Ramos (cell line): ENCODE data around the gene HSD17B11.
"Not testable (repeated sequence)": the region's sequence is repeated elsewhere in the genome, so short reads cannot be mapped to it uniquely, and the experiment has no call there.

Experiments
- in situ Hi-C: fragments of 300-500 bp; cut with MboI; formaldehyde crosslinking; loops from one replicate; pipeline ENCODE4 v1.14.3; 2022; ENCODE audit warnings: low sequenced_read_pairs; ENCODE audit not compliant: unreplicated experiment

HSD17B11 gene

DNA sequence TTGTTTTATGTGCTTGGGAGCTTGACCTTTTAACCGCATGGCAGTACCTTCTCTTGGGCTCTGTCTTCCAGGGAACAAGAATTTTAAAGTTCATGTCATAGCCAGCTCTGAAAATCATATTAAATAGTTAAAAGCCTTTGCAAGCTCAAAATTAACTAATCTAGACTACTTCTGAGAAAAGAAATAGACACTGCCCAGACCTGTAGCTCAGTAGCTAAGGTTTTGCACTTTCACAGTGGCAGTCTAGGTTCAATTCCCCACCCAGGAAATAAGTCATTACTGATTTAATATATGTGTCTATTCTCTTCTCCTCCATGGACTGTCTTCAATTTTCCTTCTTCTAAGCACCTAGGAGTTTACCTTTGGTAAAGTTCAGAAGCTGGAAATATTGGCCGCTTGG lies 27.4 kb downstream of the HSD17B11 start:
- in situ Hi-C loops: loop anchor here (25.0 kb wide), 1 partner anchor 474 kb away; the partner anchor contains the start of gene MEPE

DNA sequence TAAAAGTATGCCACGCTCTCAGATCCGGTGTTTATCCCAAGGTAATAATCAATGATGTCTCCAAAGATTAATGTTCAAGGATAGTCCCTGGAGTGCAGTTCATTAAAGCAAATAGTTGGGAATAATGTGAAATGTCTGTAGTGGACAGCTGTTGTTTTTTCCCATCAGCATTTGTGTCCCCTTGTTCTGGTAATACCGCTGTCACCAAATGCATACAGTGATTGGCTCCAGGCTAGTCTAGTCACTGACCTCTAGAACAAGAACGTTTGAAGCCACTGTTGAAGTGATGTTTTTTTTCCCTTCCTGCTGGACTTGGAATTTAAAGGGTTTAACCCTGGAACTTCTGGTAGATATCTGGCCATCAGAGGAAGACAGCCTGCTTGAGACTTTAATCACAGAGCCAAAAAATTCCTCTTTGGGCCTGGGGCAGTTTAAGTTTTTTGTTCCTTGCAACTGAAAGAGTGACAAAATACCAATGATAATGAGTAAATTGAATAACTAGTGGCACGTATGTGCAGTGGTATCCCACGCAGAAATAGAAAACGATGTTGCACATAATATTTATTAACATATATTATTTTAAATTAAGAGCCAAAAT lies 30.6 kb downstream of the HSD17B11 start:
- in situ Hi-C loops: loop anchor here (25.0 kb wide), 1 partner anchor 477 kb away; the partner anchor contains the start of gene MEPE

DNA sequence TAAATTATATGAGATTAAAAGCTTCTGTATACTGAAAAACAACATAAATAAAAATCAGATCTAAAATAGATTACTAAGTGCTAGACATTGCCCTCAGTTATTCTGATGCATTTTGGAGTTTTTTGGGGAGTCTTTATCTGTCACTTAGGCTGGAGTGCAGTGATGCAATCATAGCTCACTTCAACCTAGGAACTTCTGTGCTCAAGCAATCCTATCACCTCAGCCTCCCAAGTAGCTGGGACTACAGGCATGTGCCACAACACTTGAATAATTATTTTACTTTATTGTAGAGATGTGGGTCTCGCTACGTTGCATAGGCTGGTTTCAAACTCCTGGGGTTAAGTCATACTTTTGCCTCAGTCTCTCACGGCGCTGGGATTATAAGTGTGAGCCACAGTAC lies 31.7 kb downstream of the HSD17B11 start:
- in situ Hi-C loops: loop anchor here (25.0 kb wide), 1 partner anchor 478 kb away; the partner anchor contains the start of gene MEPE

DNA sequence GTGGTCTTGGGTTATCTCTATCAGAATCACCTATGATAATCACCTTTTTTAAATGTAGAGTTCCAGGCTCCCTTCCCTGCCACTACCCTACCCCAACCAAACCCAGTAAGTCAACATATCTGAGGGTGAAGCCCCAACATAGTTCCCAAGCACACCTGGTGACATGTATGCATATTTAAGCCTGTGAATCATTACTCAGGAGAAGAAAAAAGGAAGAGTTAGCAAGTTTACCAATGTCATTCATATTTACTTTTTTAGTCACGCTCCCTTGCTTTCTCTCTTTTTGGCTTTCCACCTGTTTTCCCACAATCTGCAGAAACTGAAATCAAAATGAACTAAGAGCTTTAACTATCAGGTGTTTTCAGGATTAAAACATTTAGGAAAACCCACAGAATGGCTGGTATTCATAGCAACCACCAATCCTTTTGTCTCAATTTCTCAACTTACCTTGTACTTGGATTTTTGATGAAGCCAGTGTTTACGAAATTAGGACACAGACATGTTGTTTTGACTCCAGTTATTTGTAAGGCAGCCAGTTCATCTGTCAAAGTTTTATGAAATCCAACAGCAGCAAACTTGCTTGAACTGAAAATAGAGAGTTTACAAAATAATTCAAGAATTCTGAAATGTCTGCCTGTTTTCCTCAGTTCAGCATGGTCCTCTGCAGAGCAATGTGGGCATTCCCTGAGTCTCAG lies 34.0 kb downstream of the HSD17B11 start:
- in situ Hi-C loops: loop anchor here (25.0 kb wide), 1 partner anchor 480 kb away; the partner anchor contains the start of gene MEPE

DNA sequence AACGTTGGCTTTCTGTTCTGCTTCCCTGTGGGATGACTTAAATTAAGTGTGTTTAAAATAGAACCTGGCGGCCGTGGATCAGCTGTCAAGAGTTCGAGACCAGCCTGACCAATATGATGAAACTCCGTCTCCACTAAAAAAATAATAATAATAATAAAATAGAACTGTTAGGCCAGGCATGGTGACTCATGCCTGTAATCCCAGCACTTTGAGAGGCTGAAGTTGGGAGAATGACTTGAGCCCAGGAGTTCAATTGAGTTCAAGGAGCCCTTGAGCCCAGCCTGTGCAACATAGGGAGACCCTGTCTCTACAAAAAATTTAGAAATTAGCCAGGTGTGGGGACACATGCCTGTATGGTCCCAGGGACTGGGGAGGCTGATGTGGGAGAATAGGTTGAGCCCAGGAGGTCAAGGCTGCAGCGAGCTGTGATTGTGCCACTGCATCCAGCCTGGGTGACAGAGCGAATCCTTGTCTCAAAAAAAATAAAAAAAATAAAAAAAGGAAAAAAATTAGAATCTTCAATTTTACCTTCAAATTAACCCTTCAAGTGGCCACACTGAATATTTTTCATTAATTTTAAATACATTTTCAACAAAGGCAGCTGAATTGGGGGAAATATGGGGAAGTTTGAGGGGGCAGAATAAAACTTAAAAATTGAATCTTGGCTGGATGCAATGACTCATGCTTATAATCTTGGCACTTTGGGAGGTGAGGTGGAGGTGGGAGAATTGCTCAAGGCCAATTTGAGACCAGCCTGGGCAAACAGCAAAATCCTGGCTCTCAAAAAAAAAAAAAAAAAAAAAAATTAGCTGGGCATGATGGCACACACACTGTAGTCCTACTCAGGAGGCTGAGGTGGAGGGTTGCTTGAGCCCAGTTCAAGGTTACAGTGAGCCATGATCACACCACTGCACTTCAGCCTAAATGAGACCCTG lies 36.6 kb downstream of the HSD17B11 start:
- in situ Hi-C loops: loop anchor here (25.0 kb wide), 1 partner anchor 483 kb away; the partner anchor contains the start of gene MEPE

DNA sequence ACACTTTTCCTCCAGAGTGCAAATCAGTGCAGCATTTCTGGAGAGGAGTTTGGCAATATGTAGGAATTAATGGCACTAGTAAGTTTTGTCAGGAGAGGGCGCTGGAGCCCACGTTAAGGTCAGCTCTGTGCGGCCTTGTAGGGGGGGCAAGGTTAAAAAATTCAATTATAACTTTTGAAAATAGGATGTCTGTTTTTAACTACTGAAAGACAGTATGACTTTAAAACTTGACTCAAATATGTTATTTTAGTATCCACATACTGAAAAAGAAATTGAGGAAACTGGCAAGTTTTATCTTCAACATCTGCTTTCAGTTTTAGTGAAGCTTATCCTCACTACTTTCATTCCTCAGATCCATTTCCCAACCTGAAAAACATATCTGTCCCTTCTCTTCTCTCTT lies 37.4 kb downstream of the HSD17B11 start:
- in situ Hi-C loops: loop anchor here (25.0 kb wide), 1 partner anchor 484 kb away; the partner anchor contains the start of gene MEPE

DNA sequence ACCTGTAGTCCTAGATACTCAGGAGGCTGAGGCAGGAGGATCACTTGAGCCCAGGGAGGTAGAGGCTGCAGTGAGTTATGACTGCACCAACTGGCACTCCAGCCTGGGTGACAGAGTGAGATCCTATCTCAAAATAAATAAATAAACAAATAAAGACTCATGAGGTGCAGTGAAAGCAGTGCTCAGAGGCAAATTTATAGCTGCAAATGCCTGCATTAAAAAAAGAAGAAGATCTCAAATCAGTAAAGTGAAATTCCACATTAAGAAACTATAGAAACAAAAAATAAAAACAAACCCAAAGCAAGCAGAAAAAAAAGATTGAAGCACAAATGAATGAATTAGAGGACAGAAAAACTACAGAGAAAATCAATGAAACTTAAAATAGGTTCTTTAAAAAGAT lies 45.8 kb downstream of the HSD17B11 start:
- in situ Hi-C loops: no loop called here

DNA sequence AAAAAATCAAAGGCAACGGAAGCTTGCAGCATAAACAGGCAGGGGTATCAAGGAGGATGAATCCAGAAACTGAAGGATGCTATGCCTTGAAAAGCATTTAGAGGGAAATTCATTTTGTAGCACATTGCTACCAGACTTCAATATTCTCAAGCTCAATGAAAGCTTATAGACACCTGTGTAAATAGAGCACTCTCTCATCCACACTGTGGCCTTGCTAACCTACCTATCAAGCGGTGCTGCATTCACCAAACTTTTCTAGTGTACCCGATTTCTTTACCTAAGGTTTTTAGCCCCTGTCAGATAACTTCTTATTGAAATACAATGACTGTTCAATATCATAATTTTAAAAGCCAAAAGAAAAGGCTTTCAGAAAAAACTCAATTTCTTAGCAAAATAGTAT lies 48.1 kb downstream of the HSD17B11 start:
- in situ Hi-C loops: no loop called here

DNA sequence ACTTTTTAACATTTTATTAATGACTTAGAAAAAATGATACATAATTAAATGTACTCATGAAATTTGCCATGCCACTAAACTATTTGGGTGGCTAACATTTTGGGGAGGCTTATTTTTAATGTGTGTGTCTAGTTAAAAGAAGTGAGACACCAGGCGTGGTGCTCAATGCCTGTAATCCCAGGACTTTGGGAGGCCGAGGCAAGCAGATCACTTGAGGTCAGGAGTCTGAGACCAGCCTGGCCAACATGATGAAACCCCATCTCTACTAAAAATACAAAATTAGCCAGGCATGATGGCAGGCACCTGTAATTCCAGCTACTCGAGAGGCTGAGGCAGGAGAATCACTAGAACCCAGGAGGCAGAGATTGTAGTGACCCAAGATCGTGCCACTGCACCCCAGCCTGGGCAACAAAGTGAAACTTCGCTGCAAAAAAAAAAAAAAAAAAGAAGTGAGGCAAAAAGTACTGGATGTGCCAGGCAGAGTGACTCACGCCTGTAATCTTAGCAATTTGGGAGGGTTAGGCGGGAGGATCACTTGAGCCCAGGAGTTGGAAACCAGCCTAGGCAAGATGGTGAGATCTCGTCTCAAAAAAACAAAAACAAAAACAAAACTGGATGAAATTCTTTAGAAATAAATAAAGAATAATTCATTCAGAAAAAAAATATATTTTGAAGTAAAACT lies 48.9 kb downstream of the HSD17B11 start:
- in situ Hi-C loops: not testable (repeated sequence)

DNA sequence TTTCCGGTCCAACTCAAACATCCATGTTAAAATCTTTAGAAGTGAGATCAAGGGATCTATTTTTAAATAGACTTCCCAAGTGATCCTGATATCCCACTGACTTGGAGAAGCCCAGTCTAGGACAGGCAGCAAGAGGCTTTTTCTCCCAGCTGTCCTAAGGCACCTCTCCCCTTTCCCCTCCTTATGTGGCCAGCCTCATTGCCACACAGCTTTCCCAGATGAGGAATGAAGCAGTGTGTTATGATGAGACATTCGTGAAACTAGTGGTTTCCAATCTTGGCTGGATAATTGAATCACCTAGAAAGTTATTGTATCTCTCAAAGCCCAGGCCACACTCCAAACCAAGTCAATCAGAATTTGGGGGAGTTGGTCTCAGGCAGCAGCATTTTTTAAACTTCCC lies 51.5 kb downstream of the HSD17B11 start:
- in situ Hi-C loops: no loop called here

DNA sequence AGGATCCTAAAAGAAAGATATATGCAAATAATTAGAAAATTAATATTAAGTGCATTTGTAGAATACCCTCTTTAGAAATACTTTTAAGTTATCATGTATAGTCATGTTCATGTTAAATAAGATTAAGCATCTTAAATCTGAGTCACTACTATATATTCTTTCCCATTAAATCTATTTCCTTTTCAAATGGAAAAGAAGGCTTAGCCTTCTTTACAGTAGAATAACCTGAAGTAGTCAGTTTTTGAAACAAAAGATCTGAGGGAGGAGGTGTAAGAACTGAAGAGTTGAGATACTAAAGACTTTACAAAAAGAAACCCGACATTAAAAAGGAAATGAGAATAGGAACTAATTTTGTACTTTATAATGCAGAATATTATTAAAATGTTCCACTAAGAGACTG lies 53.6 kb downstream of the HSD17B11 start:
- in situ Hi-C loops: no loop called here

DNA sequence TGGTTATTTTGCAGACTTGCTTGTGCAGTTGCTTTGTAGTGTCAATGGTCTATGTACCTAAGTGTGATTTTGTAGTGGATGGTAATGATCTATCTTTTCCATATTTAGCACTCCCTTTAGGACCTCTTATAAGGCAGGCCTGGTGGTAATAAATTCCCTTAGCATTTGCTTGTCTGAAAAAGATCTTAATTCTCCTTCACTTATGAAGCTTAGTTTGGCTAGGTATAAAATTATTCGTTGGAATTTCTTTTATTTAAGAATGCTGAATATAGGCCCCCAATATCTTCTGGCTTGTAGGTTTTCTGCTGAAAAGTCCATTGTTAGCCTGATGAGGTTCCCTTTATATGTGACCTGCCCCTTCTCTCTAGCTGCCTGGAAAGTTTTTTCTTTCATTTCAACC lies 57.7 kb downstream of the HSD17B11 start:
- in situ Hi-C loops: no loop called here

DNA sequence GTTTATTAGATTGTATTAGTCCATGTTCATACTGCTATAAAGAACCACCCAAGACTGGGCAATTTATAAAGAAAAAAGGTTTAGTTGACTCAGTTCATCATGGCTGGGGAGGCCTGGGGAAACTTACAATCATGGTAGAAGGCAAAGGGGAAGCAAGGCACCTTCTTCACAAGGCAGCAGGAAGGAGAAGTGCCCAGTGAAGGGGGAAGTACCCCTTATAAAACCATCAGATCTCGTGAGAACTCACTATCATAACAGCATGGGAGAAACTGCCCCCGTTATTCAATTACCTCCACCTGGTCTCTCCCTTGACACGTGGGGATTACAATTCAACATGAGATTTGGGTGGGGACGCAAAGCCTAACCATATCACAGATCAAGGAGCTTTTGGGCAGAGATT lies 60.2 kb downstream of the HSD17B11 start:
- in situ Hi-C loops: no loop called here

DNA sequence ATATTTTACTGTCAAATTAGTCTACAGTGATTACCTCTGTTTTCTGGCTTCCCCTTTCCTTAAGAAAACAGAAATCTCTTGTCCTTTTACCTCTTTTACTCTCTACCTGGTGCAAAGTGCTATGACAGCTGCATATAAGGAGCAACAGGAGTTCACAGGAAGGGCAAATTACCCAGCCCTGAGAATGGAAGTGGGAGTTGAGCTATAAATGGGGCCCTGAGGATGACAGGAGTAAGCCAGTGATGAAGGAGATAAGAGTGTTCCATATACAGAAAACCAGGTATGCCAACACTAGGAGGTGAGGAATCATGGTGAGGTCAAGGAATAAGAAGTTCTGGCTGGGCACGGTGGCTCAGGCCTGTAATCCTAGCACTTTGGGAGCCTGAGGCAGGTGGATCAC lies 63.9 kb downstream of the HSD17B11 start:
- in situ Hi-C loops: no loop called here

DNA sequence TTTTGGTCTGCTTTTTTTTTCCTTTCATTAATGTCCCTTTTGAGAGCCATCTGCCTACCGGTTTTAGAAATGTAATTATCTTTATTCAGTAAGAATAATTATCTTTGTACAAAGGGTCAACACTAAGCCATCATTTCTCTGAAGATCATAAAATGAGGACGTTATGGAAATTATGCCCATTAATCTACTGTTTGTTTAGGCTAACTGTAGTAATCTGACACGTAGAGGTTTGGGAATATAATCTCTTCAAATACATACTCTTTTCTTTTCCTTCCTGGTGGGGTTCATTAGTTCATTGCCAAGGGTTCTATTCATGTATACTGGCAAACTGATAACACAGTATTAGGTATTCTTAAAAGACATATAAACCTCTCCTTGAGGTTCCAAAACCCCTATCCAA lies 64.5 kb downstream of the HSD17B11 start:
- in situ Hi-C loops: no loop called here

DNA sequence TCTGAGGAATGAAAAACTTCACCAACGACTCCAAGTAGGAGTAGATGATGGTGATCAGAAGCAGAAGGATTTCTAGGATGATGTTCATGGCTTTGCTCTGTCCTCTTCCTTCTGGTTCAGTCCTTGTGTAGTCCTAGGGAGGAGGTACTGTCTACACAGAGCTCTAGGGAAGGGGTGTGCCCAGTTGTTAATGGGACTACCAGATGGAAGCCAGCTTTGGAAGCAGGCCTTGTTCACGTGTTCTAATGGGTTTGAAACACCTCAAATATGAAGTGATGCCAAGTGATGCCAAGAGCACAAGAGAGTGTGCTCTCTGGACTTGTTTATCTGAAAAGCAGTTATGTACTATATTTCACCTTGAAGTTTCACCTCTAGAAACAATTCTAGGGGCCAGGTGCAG lies 68.2 kb downstream of the HSD17B11 start, which contains the start of gene HSD17B13:
TSS of gene HSD17B13 (minus strand) at position 129 of the 400 bp plus-strand sequence. CDS start at position 88, 41 bp downstream.
- in situ Hi-C loops: no loop called here

DNA sequence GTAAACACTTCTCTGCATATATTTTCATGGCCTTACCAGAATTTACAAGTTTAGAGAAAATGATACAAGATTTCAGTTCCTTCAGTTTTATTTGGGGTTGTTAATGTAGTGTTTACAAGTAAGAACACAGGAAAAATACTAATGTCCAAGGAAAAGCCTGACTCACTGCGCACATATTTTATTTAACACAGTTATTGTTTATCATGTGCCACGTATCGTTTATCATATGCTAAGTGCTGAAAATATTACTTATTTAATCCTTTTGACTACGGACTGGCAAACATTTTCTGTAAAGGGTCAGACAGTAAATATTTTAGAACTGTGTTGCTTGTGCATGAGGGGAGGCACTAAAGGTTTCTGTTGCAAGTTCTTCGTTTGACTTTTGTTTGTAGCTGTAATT lies 69.1 kb downstream of the HSD17B11 start:
- in situ Hi-C loops: no loop called here

DNA sequence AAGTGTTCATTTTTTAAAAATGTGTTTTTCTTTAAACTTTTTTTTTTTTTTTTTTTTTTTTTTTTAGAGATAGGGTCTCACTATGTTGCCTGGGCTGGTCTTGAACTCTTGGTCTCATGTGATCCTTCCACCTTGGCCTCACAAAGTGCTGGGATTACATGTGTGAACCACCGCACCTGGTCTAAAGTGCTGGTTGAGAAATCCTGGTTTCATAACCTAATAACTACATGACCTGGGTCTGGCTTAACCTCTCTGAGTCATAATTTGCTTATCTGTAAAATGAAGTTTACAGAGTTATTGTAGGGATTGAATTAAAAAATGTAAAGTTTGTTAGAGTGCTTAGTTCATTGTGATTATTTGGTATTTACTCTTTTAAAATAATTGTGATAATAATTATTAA lies 73.5 kb downstream of the HSD17B11 start:
- in situ Hi-C loops: no loop called here

DNA sequence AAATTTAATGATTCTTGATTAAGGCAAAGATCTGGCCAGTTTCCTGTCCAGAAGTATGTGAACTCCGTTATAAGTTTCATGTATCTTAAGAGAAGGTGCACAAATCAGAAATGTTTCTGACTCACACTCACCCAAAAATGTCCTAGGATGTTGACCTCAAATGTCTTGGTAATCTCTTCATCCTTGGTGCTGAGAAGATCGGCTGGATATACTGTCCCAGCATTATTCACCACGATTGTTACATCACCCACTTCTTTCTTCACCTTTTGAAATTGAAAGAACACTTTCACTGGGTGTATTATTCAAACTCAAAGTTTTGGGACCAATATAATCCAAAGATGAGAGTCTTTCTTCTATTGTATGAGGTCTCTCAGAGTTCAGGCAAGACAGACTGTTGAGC lies 74.0 kb downstream of the HSD17B11 start:
- in situ Hi-C loops: no loop called here

DNA sequence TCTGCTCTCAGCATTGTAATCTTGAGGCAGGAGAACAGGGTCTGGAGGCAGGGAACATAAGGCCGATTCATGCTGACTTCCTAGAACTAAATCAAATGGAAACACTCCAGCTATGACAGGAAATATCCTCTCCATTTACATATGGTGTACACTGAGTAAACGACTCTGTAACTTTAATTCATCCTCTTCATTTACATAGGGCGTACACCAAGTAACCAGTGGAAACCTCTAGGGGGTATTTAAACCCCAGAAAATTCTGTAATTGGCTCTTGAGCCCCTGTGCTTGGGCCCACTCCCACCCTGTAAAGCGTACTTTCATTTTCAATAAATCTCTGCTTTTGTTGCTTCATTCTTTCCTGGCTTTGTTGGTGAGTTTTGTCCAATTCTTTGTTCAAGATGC lies 76.0 kb downstream of the HSD17B11 start:
- in situ Hi-C loops: not testable (repeated sequence)
